Measurements from ENCODE around the gene CGB7.
"Not testable (repeated sequence)": the region's sequence is repeated elsewhere in the genome, so short reads cannot be mapped to it uniquely, and the experiment has no call there.

Gene CGB7

DNA sequence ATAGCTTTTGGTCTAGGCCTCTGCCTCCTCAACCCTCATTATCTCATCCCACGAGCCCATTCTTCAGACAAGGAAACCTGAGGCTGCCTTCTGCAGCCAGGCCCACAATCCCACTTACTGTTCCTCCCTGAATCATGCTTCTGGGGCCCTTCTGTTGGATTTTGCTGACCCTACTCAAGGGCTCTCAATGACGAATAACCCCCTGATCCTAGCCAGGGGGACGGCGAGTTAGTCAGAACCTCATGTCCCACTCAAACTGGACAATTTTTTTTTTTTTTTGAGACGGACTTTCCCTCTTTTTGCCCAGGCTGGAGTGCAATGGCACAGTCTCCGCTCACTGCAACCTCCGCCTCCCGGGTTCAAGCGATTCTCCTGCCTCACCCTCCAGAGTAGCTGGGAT lies 35.4 kb downstream of the CGB7 start:
- no peak for DNase-seq (ENCODE audit: extremely low spot score)
- CTCF ChIA-PET, result interaction anchor here (1.0 to 1.3 kb wide), 2 partner anchors 22 to 24 kb away, joined by 4 read pairs; no protein-coding TSS in a partner anchor
- POLR2A ChIA-PET, result interaction anchor here (1.4 kb wide), 1 partner anchor 29 kb away, joined by 5 read pairs; the partner anchor contains the start of genes GYS1 and RUVBL2
- TF ChIP-seq LEF1 (IDR thresholded peaks at IDR 0.05; ENCODE audit: borderline replicate concordance) (no peak), ZNF384 (IDR thresholded peaks at IDR 0.05) (no peak), SP1 (IDR thresholded peaks at IDR 0.05) (no peak), NFRKB (IDR thresholded peaks at IDR 0.05) (no peak), PKNOX1 (IDR thresholded peaks at IDR 0.05) (no peak), FOXA1 (IDR thresholded peaks at IDR 0.05) (no peak), CTBP1 (IDR thresholded peaks at IDR 0.05; ENCODE audit: borderline replicate concordance) (no peak), SUZ12 (IDR thresholded peaks at IDR 0.05) (no peak), ELF4 (IDR thresholded peaks at IDR 0.05) (no peak), L3MBTL2 (conservative IDR thresholded peaks at IDR 0.05) (no peak), FOXM1 (IDR thresholded peaks at IDR 0.05; ENCODE audit: borderline replicate concordance) (no peak), ARNT (IDR thresholded peaks at IDR 0.05) (no peak), BHLHE40 (IDR thresholded peaks at IDR 0.05; ENCODE audit: borderline replicate concordance) (no peak), TARDBP (IDR thresholded peaks at IDR 0.05) (no peak), FOXK2 (IDR thresholded peaks at IDR 0.05) (no peak)

DNA sequence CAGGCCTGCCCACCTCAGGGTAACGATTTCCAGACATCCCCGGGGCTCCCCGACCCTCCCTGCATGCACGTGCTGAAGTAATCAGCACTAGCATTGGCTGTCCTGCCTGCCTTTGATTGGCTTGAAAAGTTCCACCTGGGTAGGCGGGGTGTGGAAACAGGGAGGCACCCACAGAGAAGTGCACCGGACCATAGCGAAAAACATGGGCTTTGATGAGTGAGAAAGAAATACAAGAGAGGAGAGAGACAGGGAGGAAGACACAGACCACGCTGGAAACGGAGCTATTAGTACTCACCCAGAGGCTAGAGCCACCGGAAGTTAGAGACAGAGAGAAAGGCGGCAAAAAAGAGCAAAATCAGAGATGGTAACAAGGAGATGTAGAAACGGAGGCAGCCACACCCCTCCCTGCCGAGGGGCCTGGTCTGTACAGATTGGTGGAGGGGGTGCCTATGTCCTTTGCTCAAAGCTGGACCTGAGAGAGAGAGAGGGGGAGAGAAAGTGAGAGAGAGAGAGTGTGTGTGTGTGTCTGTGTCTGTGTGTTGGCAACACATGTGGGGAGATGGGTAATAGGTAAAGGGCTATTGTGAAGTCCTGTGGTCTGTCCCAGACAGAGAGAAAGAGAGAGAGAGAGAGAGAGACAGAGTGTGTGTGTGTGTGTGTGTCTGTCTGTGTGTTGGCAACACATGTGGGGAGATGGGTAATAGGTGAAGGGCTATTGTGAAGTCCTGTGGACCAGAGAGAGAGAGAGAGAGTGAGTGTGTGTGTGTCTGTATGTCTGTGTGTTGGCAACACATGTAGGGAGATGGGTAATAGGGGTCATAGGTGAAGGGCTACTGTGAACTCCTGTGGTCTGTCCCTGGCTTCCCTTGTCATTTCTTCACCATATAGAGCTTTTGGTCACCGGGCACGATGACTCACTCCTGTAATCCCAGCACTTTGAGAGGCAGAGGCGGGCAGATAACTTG lies 36.3 kb downstream of the CGB7 start:
- CTCF ChIA-PET, result interaction anchor here (0.8 to 2.4 kb wide), 4 partner anchors 21 to 53 kb away, joined by 4 to 9 read pairs (median 4); no protein-coding TSS in a partner anchor
- TF ChIP-seq TARDBP (IDR thresholded peaks at IDR 0.05) (peak; percentile 45; the same call in 1 of the 2 replicates), NFRKB (IDR thresholded peaks at IDR 0.05) (no peak)
- POLR2A ChIA-PET, result interaction anchor here (1.4 kb wide), 1 partner anchor 28 kb away, joined by 5 read pairs; the partner anchor contains the start of genes GYS1 and RUVBL2
- DNase-seq (ENCODE audit: extremely low spot score), result no peak

DNA sequence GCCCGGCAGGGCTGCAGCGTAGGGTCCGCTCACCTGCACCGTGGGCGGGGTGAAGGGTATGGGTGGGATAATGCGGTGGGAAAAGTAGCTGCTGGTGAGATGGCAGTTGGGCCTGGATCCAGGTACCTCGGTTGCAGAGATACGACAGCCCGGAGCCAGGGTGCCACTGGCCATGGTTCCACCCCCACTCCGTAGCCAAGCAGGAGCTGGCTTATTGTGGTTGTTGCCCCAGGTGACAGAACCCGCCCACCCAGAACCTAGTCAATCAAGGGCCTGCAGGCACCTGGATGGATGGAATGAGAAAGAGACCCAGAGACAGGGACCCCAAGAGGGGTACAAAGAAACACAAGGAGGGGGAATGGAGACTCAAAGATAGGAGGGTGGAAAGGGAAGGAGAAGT lies 37.2 kb downstream of the CGB7 start:
- POLR2A ChIA-PET, result interaction anchor here (1.4 kb wide), 1 partner anchor 27 kb away, joined by 9 read pairs; the partner anchor contains the start of genes GYS1 and RUVBL2
- TF ChIP-seq TARDBP (IDR thresholded peaks at IDR 0.05) (no peak), FOXA1 (IDR thresholded peaks at IDR 0.05) (no peak), FOXK2 (IDR thresholded peaks at IDR 0.05) (no peak), BHLHE40 (IDR thresholded peaks at IDR 0.05; ENCODE audit: borderline replicate concordance) (no peak)
- CTCF ChIA-PET, result interaction anchor here (0.8 to 2.4 kb wide), 3 partner anchors 21 to 53 kb away, joined by 3 to 9 read pairs (median 4); partner anchors contain the start of gene RUVBL2
- DNase-seq (ENCODE audit: extremely low spot score), result no peak

DNA sequence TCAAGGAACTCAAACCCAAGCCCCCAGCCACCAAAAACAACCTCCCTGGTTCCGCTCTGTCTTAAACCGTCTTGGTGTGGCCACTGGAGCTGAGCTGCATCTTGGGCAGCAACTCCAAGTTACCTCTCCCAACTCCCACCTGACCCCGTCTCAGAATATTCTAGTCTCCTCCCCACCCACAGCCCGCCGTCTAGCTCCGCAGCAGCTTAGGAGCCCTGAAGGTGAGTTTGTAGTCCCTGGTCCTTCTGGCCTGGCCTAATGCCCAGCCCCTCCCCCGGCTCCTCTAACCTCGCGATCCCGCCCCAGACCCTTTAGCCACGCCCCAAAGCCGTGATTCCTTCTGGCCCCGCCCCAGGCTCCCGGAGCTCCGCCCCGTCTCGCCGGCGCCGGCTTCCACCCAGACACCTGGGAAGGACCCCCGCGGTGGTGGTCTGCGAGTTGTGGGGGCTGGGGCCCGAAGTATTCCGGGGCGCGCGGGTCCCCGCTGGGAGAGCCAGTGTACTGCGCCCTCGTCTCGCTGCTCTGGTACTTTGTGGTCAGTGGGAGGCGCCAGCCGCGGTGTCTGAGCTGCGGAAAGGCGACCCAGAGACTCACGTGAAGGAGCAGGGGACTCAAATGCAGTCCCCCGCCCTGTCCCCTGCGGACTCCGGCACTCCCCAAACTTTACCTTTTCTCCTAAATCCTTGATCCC lies 38.2 kb downstream of the CGB7 start:
- POLR2A ChIA-PET, result interaction anchor here (1.1 to 1.4 kb wide), 2 partner anchors 26 to 37 kb away, joined by 6 to 9 read pairs; partner anchors contain the start of genes GYS1 and RUVBL2
- CTCF ChIA-PET, result interaction anchor here (0.5 to 2.4 kb wide), 4 partner anchors 20 to 232 kb away, joined by 3 to 9 read pairs (median 3); partner anchors contain the start of gene RUVBL2
- peak; percentile 75 for DNase-seq (ENCODE audit: extremely low spot score)
- no peak for TF ChIP-seq HDGF (IDR thresholded peaks at IDR 0.05; ENCODE audit: borderline replicate concordance)
- TF ChIP-seq NFRKB (IDR thresholded peaks at IDR 0.05), result no peak
- no peak for TF ChIP-seq FOXK2 (IDR thresholded peaks at IDR 0.05)
- TF ChIP-seq L3MBTL2 (conservative IDR thresholded peaks at IDR 0.05), result no peak
- TF ChIP-seq FOXA1 (IDR thresholded peaks at IDR 0.05), result no peak
- no peak for TF ChIP-seq ELF4 (IDR thresholded peaks at IDR 0.05)
- TF ChIP-seq TARDBP (IDR thresholded peaks at IDR 0.05), result no peak
- no peak for TF ChIP-seq SUZ12 (IDR thresholded peaks at IDR 0.05)
- TF ChIP-seq BHLHE40 (IDR thresholded peaks at IDR 0.05; ENCODE audit: borderline replicate concordance), result no peak
- TF ChIP-seq CTBP1 (IDR thresholded peaks at IDR 0.05; ENCODE audit: borderline replicate concordance), result no peak
- TF ChIP-seq LEF1 (IDR thresholded peaks at IDR 0.05; ENCODE audit: borderline replicate concordance), result no peak
- TF ChIP-seq ARNT (IDR thresholded peaks at IDR 0.05), result no peak
- no peak for TF ChIP-seq SP1 (IDR thresholded peaks at IDR 0.05)
- TF ChIP-seq FOXM1 (IDR thresholded peaks at IDR 0.05; ENCODE audit: borderline replicate concordance), result no peak
- no peak for TF ChIP-seq ZNF384 (IDR thresholded peaks at IDR 0.05)
- no peak for TF ChIP-seq PKNOX1 (IDR thresholded peaks at IDR 0.05)

GRCh38 chr19:49018388-49019241 lies 38.9 kb downstream of the CGB7 start:
- not testable (repeated sequence) for DNase-seq (ENCODE audit: extremely low spot score)
- ChIA-PET CTCF (interaction anchor here (0.5 to 2.4 kb wide), 4 partner anchors 19 to 231 kb away, joined by 3 to 9 read pairs (median 4); partner anchors contain the start of genes GYS1 and RUVBL2), POLR2A (interaction anchor here (1.1 to 1.4 kb wide), 2 partner anchors 25 to 38 kb away, joined by 6 to 9 read pairs; partner anchors contain the start of genes GYS1 and RUVBL2)

Data from HEK293T (cell line).